Hepatocyte (in vitro differentiated cells): ENCODE results near the gene ATXN7L3. TPM values are rescaled to one million over a fixed set of nuclear protein-coding genes. Genes with fewer than 3 reads are reported as not detected.
"Not testable (repeated sequence)": the region's sequence is repeated elsewhere in the genome, so short reads cannot be mapped to it uniquely, and the experiment has no call there.

Experiments used
- DNase-seq: peaks from one replicate; pipeline ENCODE4 v3.0.0-alpha.2; 2016; ENCODE audit warnings: low spot score
- H2AFZ ChIP-seq: fragments of 200-600 bp; sonication (generic); 2 replicates; pipeline ENCODE4 v1.6.0; 2016; ENCODE audit warnings: antibody characterized with exemption, mild to moderate bottlenecking
- H3K27ac ChIP-seq: fragments of 200-600 bp; sonication (generic); 2 replicates; pipeline ENCODE4 v1.5.1; 2016; ENCODE audit warnings: mild to moderate bottlenecking
- H3K27me3 ChIP-seq: fragments of 200-600 bp; sonication (generic); 2 replicates; pipeline ENCODE4 v1.6.1; 2016
- H3K36me3 ChIP-seq: fragments of 200-600 bp; sonication (generic); replicated peaks from 2 replicates; pipeline ENCODE4 v1.5.1; 2016; ENCODE audit warnings: low read depth; ENCODE audit not compliant: insufficient read depth
- H3K4me1 ChIP-seq: fragments of 200-600 bp; sonication (generic); 2 replicates; pipeline ENCODE4 v1.5.1; 2016; ENCODE audit warnings: mild to moderate bottlenecking, moderate library complexity; ENCODE audit not compliant: insufficient read depth
- H3K4me2 ChIP-seq: fragments of 200-600 bp; sonication (generic); 2 replicates; pipeline ENCODE4 v1.6.0; 2016
- H3K4me3 ChIP-seq: fragments of 200-600 bp; sonication (generic); 2 replicates; pipeline ENCODE4 v1.5.1; 2016; ENCODE audit warnings: mild to moderate bottlenecking
- H3K79me2 ChIP-seq: fragments of 200-600 bp; sonication (generic); 2 replicates; pipeline ENCODE4 v1.6.0; 2017; ENCODE audit warnings: mild to moderate bottlenecking
- H3K9me2 ChIP-seq: fragments of 200-600 bp; sonication (generic); replicated peaks from 2 replicates; pipeline ENCODE4 v1.6.0; 2017; ENCODE audit warnings: mild to moderate bottlenecking; ENCODE audit not compliant: insufficient read depth
- H3K9me3 ChIP-seq: fragments of 200-600 bp; sonication (generic); 2 replicates; pipeline ENCODE4 v1.5.1; 2016; ENCODE audit warnings: low read depth, mild to moderate bottlenecking
- H4K20me1 ChIP-seq: fragments of 200-600 bp; sonication (generic); 2 replicates; pipeline ENCODE4 v1.6.0; 2016; ENCODE audit warnings: mild to moderate bottlenecking; ENCODE audit not compliant: insufficient read depth, poor library complexity, severe bottlenecking
- CTCF ChIP-seq: fragments of 200-600 bp; sonication (generic); IDR thresholded peaks from 2 replicates; pipeline ENCODE4 v1.5.1; 2016; ENCODE audit warnings: antibody characterized with exemption, mild to moderate bottlenecking; ENCODE audit not compliant: poor library complexity
- EZH2 ChIP-seq: fragments of 200-600 bp; sonication (generic); IDR thresholded peaks from 2 replicates; pipeline ENCODE4 v1.6.1; 2016; ENCODE audit warnings: antibody characterized with exemption, mild to moderate bottlenecking, borderline replicate concordance
- EZH2phosphoT487 ChIP-seq: fragments of 200-600 bp; sonication (generic); IDR thresholded peaks from one replicate; pipeline ENCODE4 v1.6.1; 2018; ENCODE audit warnings: antibody characterized with exemption, mild to moderate bottlenecking, low read depth, moderate library complexity; ENCODE audit not compliant: unreplicated experiment, severe bottlenecking
- WGBS: methylation state at CpG from one replicate; pipeline ENCODE4 v1.1.6; 2016; ENCODE audit warnings: low lambda C conversion rate; ENCODE audit errors: missing lambda C conversion rate; 5-methylcytosine and 5-hydroxymethylcytosine counted together
- polyA plus RNA-seq: library from polyadenylated mRNA; unstranded; fragments of >200 nt; fragmentation: Nextera tagmentation; extraction: Ambion mirVana; gene quantifications from 2 replicates; pipeline ENCODE4 v1.2.1, GENCODE V29; 2016
- total RNA-seq: library from RNA; depleted of rRNA; stranded (reverse); fragments of >200 nt; gene quantifications from 2 replicates; pipeline ENCODE4 v1.2.3, GENCODE V29; 2014

The ATXN7L3 gene
- total and polyA plus RNA-seq, 2 experiments from 2014 or later: 28.7 to 64.0 TPM

- no peaks in the 10 kb centered on the region for H3K79me2 ChIP-seq
- TF ChIP-seq EZH2: no peak
- TF ChIP-seq CTCF: no peak
- TF ChIP-seq EZH2phosphoT487: no peak
- H3K4me3 ChIP-seq: no peak overlapping the region
- no peak overlapping the region for H3K27ac ChIP-seq
- H3K4me1 ChIP-seq: no peaks in the 10 kb centered on the region
- no peak for DNase-seq
- H2AFZ ChIP-seq: no peak overlapping the region
- no peaks in the 10 kb centered on the region for H3K9me3 ChIP-seq
- no peaks in the 10 kb centered on the region for H4K20me1 ChIP-seq
- H3K36me3 ChIP-seq: no peaks in the 10 kb centered on the region
- WGBS: 81% methylated on average over 2 of the region's 2 CpGs
- H3K27me3 ChIP-seq: no peaks in the 10 kb centered on the region
- no peaks in the 10 kb centered on the region for H3K9me2 ChIP-seq
- no peak overlapping the region for H3K4me2 ChIP-seq
These were observed 44.2 kb downstream of the ATXN7L3 start for GRCh38 chr17:44155488-44155887.

GRCh38 chr17:44152875-44153274 lies 46.8 kb downstream of the ATXN7L3 start:
- H3K79me2 ChIP-seq: no peaks in the 10 kb centered on the region
- no peak overlapping the region for H3K4me2 ChIP-seq
- H3K4me3 ChIP-seq: no peak overlapping the region
- no peaks in the 10 kb centered on the region for H3K36me3 ChIP-seq
- H4K20me1 ChIP-seq: no peaks in the 10 kb centered on the region
- H3K27ac ChIP-seq: no peak overlapping the region
- no peak for DNase-seq
- WGBS: 100% methylated on average over 4 of the region's 4 CpGs
- H3K9me3 ChIP-seq: no peaks in the 10 kb centered on the region
- no peaks in the 10 kb centered on the region for H3K9me2 ChIP-seq
- TF ChIP-seq CTCF: no peak
- no peak for TF ChIP-seq EZH2phosphoT487
- no peak for TF ChIP-seq EZH2
- no peaks in the 10 kb centered on the region for H3K4me1 ChIP-seq
- H2AFZ ChIP-seq: no peak overlapping the region
- no peaks in the 10 kb centered on the region for H3K27me3 ChIP-seq

- Histone ChIP-seq H3K36me3 (no peaks in the 10 kb centered on the region), H2AFZ (no peak overlapping the region), H3K9me3 (no peaks in the 10 kb centered on the region), H4K20me1 (no peaks in the 10 kb centered on the region), H3K9me2 (no peaks in the 10 kb centered on the region), H3K4me3 (no peak overlapping the region), H3K27ac (no peak overlapping the region), H3K79me2 (no peaks in the 10 kb centered on the region), H3K4me2 (no peak overlapping the region), H3K27me3 (no peaks in the 10 kb centered on the region), H3K4me1 (no peaks in the 10 kb centered on the region)
- no peak for DNase-seq
- TF ChIP-seq CTCF (no peak), EZH2 (no peak), EZH2phosphoT487 (no peak)
- WGBS: 100% methylated on average over 4 of the region's 4 CpGs
These were observed 49.8 kb downstream of the ATXN7L3 start for GRCh38 chr17:44149750-44150329.

- H3K4me3 ChIP-seq, H3K4me1 ChIP-seq, DNase-seq, H2AFZ ChIP-seq, H3K4me2 ChIP-seq, H3K79me2 ChIP-seq, H3K27me3 ChIP-seq, H3K9me3 ChIP-seq, H4K20me1 ChIP-seq, H3K36me3 ChIP-seq, H3K9me2 ChIP-seq, H3K27ac ChIP-seq: not testable (repeated sequence)
- 96% methylated on average over 3 of the region's 3 CpGs for WGBS
These were observed 50.6 kb downstream of the ATXN7L3 start for GRCh38 chr17:44149066-44149465.
